GM12872 (cell line): ENCODE results near the gene KRT82.

Experiments
- CTCF ChIP-seq: IDR thresholded peaks from 3 replicates; pipeline ENCODE4 v1.5.1; 2011; ENCODE audit warnings: low read depth, mild to moderate bottlenecking, low read length, moderate library complexity; ENCODE audit not compliant: insufficient read depth

KRT82 gene

GRCh38 chr12:52350786-52351185 is 55.3 kb downstream of the KRT82 start:
- no peak for TF ChIP-seq CTCF

GRCh38 chr12:52350021-52350620 is 56.0 kb downstream of the KRT82 start:
- TF ChIP-seq CTCF = no peak

- no peak for TF ChIP-seq CTCF
Measured at GRCh38 chr12:52349196-52349595, 56.9 kb downstream of the KRT82 start.

- TF ChIP-seq CTCF = no peak
Measured at GRCh38 chr12:52347551-52348510, 58.3 kb downstream of the KRT82 start.

GRCh38 chr12:52347016-52347415 is 59.1 kb downstream of the KRT82 start:
- TF ChIP-seq CTCF = no peak

- no peak for TF ChIP-seq CTCF
Measured at GRCh38 chr12:52346593-52346992, 59.5 kb downstream of the KRT82 start.

GRCh38 chr12:52344111-52344510 is 62.0 kb downstream of the KRT82 start:
- no peak for TF ChIP-seq CTCF
